GM23338 (cell line): Measurements from ENCODE around the gene COL4A2. TPM values are rescaled to one million over a fixed set of nuclear protein-coding genes. Genes with fewer than 3 reads are reported as not detected.
A peak's percentile ranks its signal among the peaks of the same experiment; 100 is the strongest.

Experiments
- ATAC-seq: fragments of 200-7000 bp; cut with Tn5 transposase; 3 replicates; pipeline ENCODE4 v1.9.1; 2020
- DNase-seq: peaks from one replicate; pipeline ENCODE4 v3.0.0-alpha.2; 2015; ENCODE audit warnings: low spot score
- H2AFZ ChIP-seq: fragments of 200-600 bp; sonication (generic); 2 replicates; pipeline ENCODE4 v1.8.0; 2016; ENCODE audit warnings: antibody characterized with exemption, mild to moderate bottlenecking, moderate library complexity
- H3F3A ChIP-seq: fragments of 200-600 bp; sonication (generic); replicated peaks from 2 replicates; pipeline ENCODE4 v1.8.0; 2017; ENCODE audit warnings: antibody characterized with exemption, mixed run types, low read depth
- H3K27ac ChIP-seq: fragments of 200-600 bp; sonication (generic); 2 replicates; pipeline ENCODE4 v1.6.1; 2016; ENCODE audit warnings: low read depth
- H3K27me3 ChIP-seq: fragments of 200-600 bp; sonication (generic); 2 replicates; pipeline ENCODE4 v1.8.0; 2016; ENCODE audit warnings: mild to moderate bottlenecking, mixed run types, moderate library complexity; ENCODE audit not compliant: insufficient read depth
- H3K36me3 ChIP-seq: fragments of 200-600 bp; sonication (generic); 2 replicates; pipeline ENCODE4 v1.8.0; 2016; ENCODE audit warnings: mild to moderate bottlenecking; ENCODE audit not compliant: insufficient read depth
- H3K4me1 ChIP-seq: fragments of 200-600 bp; sonication (generic); 2 replicates; pipeline ENCODE4 v1.8.0; 2016; ENCODE audit warnings: mild to moderate bottlenecking, moderate library complexity; ENCODE audit not compliant: insufficient read depth
- H3K4me2 ChIP-seq: fragments of 200-600 bp; sonication (generic); 2 replicates; pipeline ENCODE4 v1.7.1; 2017; ENCODE audit warnings: mixed run types
- H3K4me3 ChIP-seq: fragments of 200-600 bp; sonication (generic); 2 replicates; pipeline ENCODE4 v1.6.1; 2016; ENCODE audit warnings: mixed run types
- H3K79me2 ChIP-seq: fragments of 200-600 bp; sonication (generic); replicated peaks from 2 replicates; pipeline ENCODE4 v1.8.0; 2017; ENCODE audit warnings: mild to moderate bottlenecking; ENCODE audit not compliant: insufficient read depth
- H3K9me2 ChIP-seq: fragments of 200-600 bp; sonication (generic); 2 replicates; pipeline ENCODE4 v1.8.0; 2017; ENCODE audit not compliant: insufficient read depth
- H4K20me1 ChIP-seq: fragments of 200-600 bp; sonication (generic); replicated peaks from 2 replicates; pipeline ENCODE4 v1.8.0; 2017; ENCODE audit warnings: mild to moderate bottlenecking; ENCODE audit not compliant: insufficient read depth
- H3K27ac Mint-ChIP-seq: 2 replicates; pipeline ENCODE4 v1.8.0; 2020; ENCODE audit warnings: inconsistent platforms, mild to moderate bottlenecking, moderate library complexity, mixed read lengths
- H3K27me3 Mint-ChIP-seq: 3 replicates; pipeline ENCODE4 v1.8.0; 2022; ENCODE audit warnings: low read depth, mild to moderate bottlenecking, moderate library complexity, mixed read lengths, inconsistent platforms; ENCODE audit not compliant: insufficient read depth, poor library complexity
- H3K36me3 Mint-ChIP-seq: 3 replicates; pipeline ENCODE4 v1.8.0; 2021; ENCODE audit warnings: low read depth, mild to moderate bottlenecking, inconsistent platforms, moderate library complexity, mixed read lengths
- H3K4me1 Mint-ChIP-seq: 3 replicates; pipeline ENCODE4 v1.8.0; 2020; ENCODE audit warnings: mild to moderate bottlenecking, inconsistent platforms, mixed read lengths
- H3K4me3 Mint-ChIP-seq: 3 replicates; pipeline ENCODE4 v1.8.0; 2021; ENCODE audit warnings: moderate library complexity, mild to moderate bottlenecking, inconsistent platforms, mixed read lengths
- H3K9me3 Mint-ChIP-seq: 3 replicates; pipeline ENCODE4 v1.8.0; 2020; ENCODE audit warnings: moderate library complexity, mild to moderate bottlenecking, inconsistent platforms, mixed read lengths
- CREB1 ChIP-seq: fragments of 250-450 bp; sonication (Bioruptor Pico); IDR thresholded peaks from 2 replicates; pipeline ENCODE4 v1.5.0; 2020; ENCODE audit warnings: low read depth, mild to moderate bottlenecking, moderate library complexity
- EZH2phosphoT487 ChIP-seq: fragments of 200-600 bp; sonication (generic); IDR thresholded peaks from one replicate; pipeline ENCODE4 v1.8.1; 2018; ENCODE audit warnings: antibody characterized with exemption; ENCODE audit not compliant: unreplicated experiment
- NANOG ChIP-seq: IDR thresholded peaks from 2 replicates; pipeline ENCODE4 v1.6.1; 2016; ENCODE audit warnings: antibody characterized with exemption, borderline replicate concordance
- POLR2AphosphoS5 ChIP-seq: IDR thresholded peaks from 2 replicates; pipeline ENCODE4 v1.6.1; 2016; ENCODE audit warnings: antibody characterized with exemption, low read depth
- STAT1 ChIP-seq: IDR thresholded peaks from one replicate; pipeline ENCODE4 v1.6.1; 2016; ENCODE audit warnings: antibody characterized with exemption; ENCODE audit not compliant: unreplicated experiment
- ZNF331 ChIP-seq: fragments of 250-450 bp; sonication (Bioruptor Pico); IDR thresholded peaks from 2 replicates; pipeline ENCODE4 v1.5.0; 2020; ENCODE audit warnings: low read depth, mild to moderate bottlenecking, moderate library complexity
- polyA plus RNA-seq: library from polyadenylated mRNA; unstranded; fragments of >200 nt; fragmentation: Nextera tagmentation; extraction: Ambion mirVana; gene quantifications from 2 replicates; pipeline ENCODE4 v1.2.1, GENCODE V29; 2016
- total RNA-seq: library from RNA; depleted of rRNA; stranded (reverse); fragments of >200 nt; shearing (Covaris generic); gene quantifications from 2 replicates; pipeline ENCODE4 v1.2.3, GENCODE V29; 2014
- TF ChIP-seq, protein P1 (sequence below), 2 experiments: fragments of 200-600 bp in 1 of 2; sonication (generic) in 1 of 2; conservative IDR thresholded peaks; 2 replicates each; pipeline versions ENCODE4 v1.5.1 to v1.6.1; 2016 to 2017; ENCODE audit warnings: antibody characterized with exemption in 2 of 2, low read depth in 2 of 2, mild to moderate bottlenecking in 2 of 2, moderate library complexity in 1 of 2
- TF ChIP-seq, protein P2 (sequence below): IDR thresholded peaks from one replicate; pipeline ENCODE4 v1.6.1; 2018; ENCODE audit warnings: antibody characterized with exemption; ENCODE audit not compliant: unreplicated experiment
- TF ChIP-seq, protein P3 (sequence below): IDR thresholded peaks from 2 replicates; pipeline ENCODE4 v1.6.1; 2016; ENCODE audit warnings: antibody characterized with exemption

COL4A2 gene
- total and polyA plus RNA-seq, 2 experiments from 2014 or later = 37.4 to 131 TPM

DNA sequence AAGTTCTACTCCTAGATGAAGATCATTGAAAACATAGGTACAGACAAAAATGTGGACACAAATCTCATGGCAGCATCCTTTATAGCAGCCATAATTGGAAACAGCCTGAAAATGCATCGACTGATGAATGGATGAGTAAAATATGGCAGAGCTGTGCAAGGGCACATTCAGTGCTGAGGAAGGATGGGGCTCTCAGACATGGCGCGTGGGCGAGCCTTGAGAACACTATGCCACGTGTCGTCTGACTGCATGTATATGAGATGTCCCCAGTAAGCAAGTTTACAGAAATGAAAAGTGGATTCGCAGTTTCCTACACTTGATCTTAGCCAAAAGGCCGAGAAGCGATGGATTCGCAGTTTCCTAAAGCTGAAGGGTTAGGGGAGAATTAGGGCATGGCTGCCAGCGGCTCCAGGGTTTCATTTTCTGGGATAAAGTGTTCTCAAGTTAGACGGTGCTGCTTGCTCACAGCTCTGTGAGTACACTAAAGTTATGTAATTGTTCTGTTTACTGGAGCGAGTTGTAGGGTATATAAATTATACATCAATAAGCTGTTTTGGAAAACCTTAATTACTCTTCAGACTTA, 176.4 kb downstream of the COL4A2 start:
- Mint-ChIP-seq H3K9me3 (no peaks in the 10 kb centered on the region; the same call in 2 of the 3 replicates), H3K27ac (peak overlapping the region; percentile 74; the same call in 1 of the 2 replicates), H3K4me3 (no peak overlapping the region), H3K27me3 (peaks cover 13% of the 10 kb centered on the region), H3K4me1 (peaks cover 36% of the 10 kb centered on the region), H3K36me3 (peaks cover 30% of the 10 kb centered on the region)
- Histone ChIP-seq H4K20me1 (no peaks in the 10 kb centered on the region), H3K9me2 (no peaks in the 10 kb centered on the region; the same call in 1 of the 2 replicates), H3K27me3 (no peaks in the 10 kb centered on the region), H3K4me3 (no peak overlapping the region), H2AFZ (no peak overlapping the region), H3K79me2 (no peaks in the 10 kb centered on the region), H3F3A (peaks cover 17% of the 10 kb centered on the region), H3K27ac (peak overlapping the region; percentile 97), H3K36me3 (no peaks in the 10 kb centered on the region), H3K4me2 (no peak overlapping the region), H3K4me1 (peaks cover 33% of the 10 kb centered on the region)
- TF ChIP-seq POLR2AphosphoS5 = no peak
- TF ChIP-seq, protein P1, sequence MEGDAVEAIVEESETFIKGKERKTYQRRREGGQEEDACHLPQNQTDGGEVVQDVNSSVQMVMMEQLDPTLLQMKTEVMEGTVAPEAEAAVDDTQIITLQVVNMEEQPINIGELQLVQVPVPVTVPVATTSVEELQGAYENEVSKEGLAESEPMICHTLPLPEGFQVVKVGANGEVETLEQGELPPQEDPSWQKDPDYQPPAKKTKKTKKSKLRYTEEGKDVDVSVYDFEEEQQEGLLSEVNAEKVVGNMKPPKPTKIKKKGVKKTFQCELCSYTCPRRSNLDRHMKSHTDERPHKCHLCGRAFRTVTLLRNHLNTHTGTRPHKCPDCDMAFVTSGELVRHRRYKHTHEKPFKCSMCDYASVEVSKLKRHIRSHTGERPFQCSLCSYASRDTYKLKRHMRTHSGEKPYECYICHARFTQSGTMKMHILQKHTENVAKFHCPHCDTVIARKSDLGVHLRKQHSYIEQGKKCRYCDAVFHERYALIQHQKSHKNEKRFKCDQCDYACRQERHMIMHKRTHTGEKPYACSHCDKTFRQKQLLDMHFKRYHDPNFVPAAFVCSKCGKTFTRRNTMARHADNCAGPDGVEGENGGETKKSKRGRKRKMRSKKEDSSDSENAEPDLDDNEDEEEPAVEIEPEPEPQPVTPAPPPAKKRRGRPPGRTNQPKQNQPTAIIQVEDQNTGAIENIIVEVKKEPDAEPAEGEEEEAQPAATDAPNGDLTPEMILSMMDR (conservative IDR thresholded peaks at IDR 0.05; ENCODE audit: low read depth in 2 of 2) = no peak
- TF ChIP-seq, protein P2, sequence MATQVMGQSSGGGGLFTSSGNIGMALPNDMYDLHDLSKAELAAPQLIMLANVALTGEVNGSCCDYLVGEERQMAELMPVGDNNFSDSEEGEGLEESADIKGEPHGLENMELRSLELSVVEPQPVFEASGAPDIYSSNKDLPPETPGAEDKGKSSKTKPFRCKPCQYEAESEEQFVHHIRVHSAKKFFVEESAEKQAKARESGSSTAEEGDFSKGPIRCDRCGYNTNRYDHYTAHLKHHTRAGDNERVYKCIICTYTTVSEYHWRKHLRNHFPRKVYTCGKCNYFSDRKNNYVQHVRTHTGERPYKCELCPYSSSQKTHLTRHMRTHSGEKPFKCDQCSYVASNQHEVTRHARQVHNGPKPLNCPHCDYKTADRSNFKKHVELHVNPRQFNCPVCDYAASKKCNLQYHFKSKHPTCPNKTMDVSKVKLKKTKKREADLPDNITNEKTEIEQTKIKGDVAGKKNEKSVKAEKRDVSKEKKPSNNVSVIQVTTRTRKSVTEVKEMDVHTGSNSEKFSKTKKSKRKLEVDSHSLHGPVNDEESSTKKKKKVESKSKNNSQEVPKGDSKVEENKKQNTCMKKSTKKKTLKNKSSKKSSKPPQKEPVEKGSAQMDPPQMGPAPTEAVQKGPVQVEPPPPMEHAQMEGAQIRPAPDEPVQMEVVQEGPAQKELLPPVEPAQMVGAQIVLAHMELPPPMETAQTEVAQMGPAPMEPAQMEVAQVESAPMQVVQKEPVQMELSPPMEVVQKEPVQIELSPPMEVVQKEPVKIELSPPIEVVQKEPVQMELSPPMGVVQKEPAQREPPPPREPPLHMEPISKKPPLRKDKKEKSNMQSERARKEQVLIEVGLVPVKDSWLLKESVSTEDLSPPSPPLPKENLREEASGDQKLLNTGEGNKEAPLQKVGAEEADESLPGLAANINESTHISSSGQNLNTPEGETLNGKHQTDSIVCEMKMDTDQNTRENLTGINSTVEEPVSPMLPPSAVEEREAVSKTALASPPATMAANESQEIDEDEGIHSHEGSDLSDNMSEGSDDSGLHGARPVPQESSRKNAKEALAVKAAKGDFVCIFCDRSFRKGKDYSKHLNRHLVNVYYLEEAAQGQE = no peak
- TF ChIP-seq CREB1 = no peak
- TF ChIP-seq, protein P3, sequence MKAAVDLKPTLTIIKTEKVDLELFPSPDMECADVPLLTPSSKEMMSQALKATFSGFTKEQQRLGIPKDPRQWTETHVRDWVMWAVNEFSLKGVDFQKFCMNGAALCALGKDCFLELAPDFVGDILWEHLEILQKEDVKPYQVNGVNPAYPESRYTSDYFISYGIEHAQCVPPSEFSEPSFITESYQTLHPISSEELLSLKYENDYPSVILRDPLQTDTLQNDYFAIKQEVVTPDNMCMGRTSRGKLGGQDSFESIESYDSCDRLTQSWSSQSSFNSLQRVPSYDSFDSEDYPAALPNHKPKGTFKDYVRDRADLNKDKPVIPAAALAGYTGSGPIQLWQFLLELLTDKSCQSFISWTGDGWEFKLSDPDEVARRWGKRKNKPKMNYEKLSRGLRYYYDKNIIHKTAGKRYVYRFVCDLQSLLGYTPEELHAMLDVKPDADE = no peak
- no peak for TF ChIP-seq ZNF331 (CRISPR knock-in tag)
- TF ChIP-seq EZH2phosphoT487 = no peak
- TF ChIP-seq STAT1 = no peak
- no peak for TF ChIP-seq NANOG
- ATAC-seq = no peak
- DNase-seq = no peak
